Large intestine (tissue), 3 donors: ENCODE results near the gene ZNF217. TPM values are rescaled to one million over a fixed set of nuclear protein-coding genes. Genes with fewer than 3 reads are reported as not detected.
"Not testable (repeated sequence)": the region's sequence is repeated elsewhere in the genome, so short reads cannot be mapped to it uniquely, and the experiment has no call there.

Experiments
- DNase-seq, 2 donors: peaks; one replicate each; pipeline versions ENCODE4 v3.0.0 to v3.0.0-alpha.2; 2013
- H3K27ac ChIP-seq: one replicate; pipeline ENCODE4 v1.5.1; 2013; ENCODE audit warnings: low read length
- H3K27me3 ChIP-seq: 2 replicates; pipeline ENCODE4 v1.6.1; 2013; ENCODE audit warnings: low read length; ENCODE audit not compliant: control insufficient read depth, insufficient read depth
- H3K36me3 ChIP-seq: 2 replicates; pipeline ENCODE4 v1.6.1; 2013; ENCODE audit warnings: low read length; ENCODE audit not compliant: control insufficient read depth, insufficient read depth
- H3K4me1 ChIP-seq: one replicate; pipeline ENCODE4 v1.6.1; 2013; ENCODE audit warnings: low read length; ENCODE audit not compliant: control insufficient read depth, insufficient read depth
- H3K4me3 ChIP-seq: one replicate; pipeline ENCODE4 v1.5.1; 2013; ENCODE audit warnings: low read length
- H3K9me3 ChIP-seq: one replicate; pipeline ENCODE4 v1.6.1; 2013; ENCODE audit warnings: mild to moderate bottlenecking, low read depth, low read length, moderate library complexity; ENCODE audit not compliant: control insufficient read depth
- WGBS: methylation state at CpG from one replicate; pipeline ENCODE4 v1.1.5; 2013; ENCODE audit warnings: low lambda C conversion rate; ENCODE audit not compliant: insufficient coverage; 5-methylcytosine and 5-hydroxymethylcytosine counted together
- polyA plus RNA-seq: library from polyadenylated mRNA; unstranded; fragments of 120-200 nt; gene quantifications from one replicate; pipeline ENCODE4 v1.2.1, GENCODE V29; 2013

The ZNF217 gene
- polyA plus RNA-seq, 1 donor: 23.8 TPM

- 71% methylated on average over 1 of the region's 7 CpGs for WGBS
- Histone ChIP-seq H3K4me1 (peaks cover 19% of the 10 kb centered on the region), H3K4me3 (no peak overlapping the region), H3K36me3 (no peaks in the 10 kb centered on the region), H3K9me3 (no peaks in the 10 kb centered on the region), H3K27ac (peak overlapping the region; percentile 86), H3K27me3 (no peaks in the 10 kb centered on the region)
- peak in 1 of 2 donors; percentile 61 for DNase-seq
Observed at GRCh38 chr20:53622247-53623133, 28.9 kb upstream of the ZNF217 start.

GRCh38 chr20:53621482-53622246 is 28.0 kb upstream of the ZNF217 start:
- WGBS: no CpG with 5 or more reads among the region's 9 CpGs
- no peaks in the 10 kb centered on the region for H3K27me3 ChIP-seq
- H3K4me1 ChIP-seq: peaks cover 19% of the 10 kb centered on the region
- no peaks in the 10 kb centered on the region for H3K36me3 ChIP-seq
- H3K4me3 ChIP-seq: no peak overlapping the region
- peak overlapping the region; percentile 86 for H3K27ac ChIP-seq
- peak in 1 of 2 donors; percentile 74 for DNase-seq
- no peaks in the 10 kb centered on the region for H3K9me3 ChIP-seq

- not testable (repeated sequence) for H3K27ac ChIP-seq, H3K4me3 ChIP-seq, H3K9me3 ChIP-seq, DNase-seq, H3K36me3 ChIP-seq, H3K27me3 ChIP-seq
- H3K4me1 ChIP-seq: peaks cover 21% of the 10 kb centered on the region
- WGBS: no CpG with 5 or more reads among the region's 12 CpGs
Observed at GRCh38 chr20:53618490-53619000, 24.9 kb upstream of the ZNF217 start.

- Histone ChIP-seq H3K9me3 (no peaks in the 10 kb centered on the region), H3K36me3 (no peaks in the 10 kb centered on the region), H3K27me3 (no peaks in the 10 kb centered on the region), H3K27ac (no peak overlapping the region), H3K4me3 (no peak overlapping the region), H3K4me1 (peaks cover 23% of the 10 kb centered on the region)
- DNase-seq: no peak
- 93% methylated on average over 3 of the region's 10 CpGs for WGBS
Observed at GRCh38 chr20:53617791-53618489, 24.3 kb upstream of the ZNF217 start.

- not testable (repeated sequence) for DNase-seq, H3K4me3 ChIP-seq, H3K27me3 ChIP-seq, H3K36me3 ChIP-seq, H3K27ac ChIP-seq, H3K4me1 ChIP-seq, H3K9me3 ChIP-seq
- WGBS: no CpG with 5 or more reads among the region's 6 CpGs
Observed at GRCh38 chr20:53616489-53616888, 22.9 kb upstream of the ZNF217 start.

- no peaks in the 10 kb centered on the region for H3K36me3 ChIP-seq
- H3K27me3 ChIP-seq: no peaks in the 10 kb centered on the region
- H3K9me3 ChIP-seq: no peaks in the 10 kb centered on the region
- no peak overlapping the region for H3K27ac ChIP-seq
- H3K4me1 ChIP-seq: peaks cover 7% of the 10 kb centered on the region
- DNase-seq: no peak
- H3K4me3 ChIP-seq: no peak overlapping the region
Observed at GRCh38 chr20:53613748-53614147, 20.1 kb upstream of the ZNF217 start.

GRCh38 chr20:53612289-53612688 is 18.6 kb upstream of the ZNF217 start:
- H3K4me3 ChIP-seq, H3K27ac ChIP-seq, H3K27me3 ChIP-seq, H3K4me1 ChIP-seq, H3K36me3 ChIP-seq, H3K9me3 ChIP-seq: not testable (repeated sequence)
- DNase-seq: peak in 1 of 2 donors; percentile 38
- no CpG with 5 or more reads among the region's 8 CpGs for WGBS

- WGBS: 80% methylated on average over 2 of the region's 8 CpGs
- H3K36me3 ChIP-seq: no peaks in the 10 kb centered on the region
- no peaks in the 10 kb centered on the region for H3K27me3 ChIP-seq
- no peak overlapping the region for H3K27ac ChIP-seq
- H3K4me3 ChIP-seq: no peak overlapping the region
- H3K4me1 ChIP-seq: peaks cover 7% of the 10 kb centered on the region
- H3K9me3 ChIP-seq: no peaks in the 10 kb centered on the region
- no peak for DNase-seq
Observed at GRCh38 chr20:53611449-53611894, 17.8 kb upstream of the ZNF217 start.

- peak overlapping the region; percentile 8 for H3K27ac ChIP-seq
- H3K9me3 ChIP-seq: no peaks in the 10 kb centered on the region
- no peak for DNase-seq
- 57% methylated on average over 6 of the region's 15 CpGs for WGBS
- no peak overlapping the region for H3K4me3 ChIP-seq
- H3K27me3 ChIP-seq: no peaks in the 10 kb centered on the region
- H3K4me1 ChIP-seq: peaks cover 7% of the 10 kb centered on the region
- H3K36me3 ChIP-seq: no peaks in the 10 kb centered on the region
Observed at GRCh38 chr20:53609491-53610445, 16.1 kb upstream of the ZNF217 start.
